EL (cell line): ENCODE data around the gene DNAJC5G.
A peak's percentile ranks its signal among the peaks of the same experiment; 100 is the strongest.
"Not testable (repeated sequence)": the region's sequence is repeated elsewhere in the genome, so short reads cannot be mapped to it uniquely, and the experiment has no call there.

Experiments used
- DNase-seq: peaks from one replicate; pipeline ENCODE4 v3.0.0-alpha.2; 2016

Gene DNAJC5G

DNA sequence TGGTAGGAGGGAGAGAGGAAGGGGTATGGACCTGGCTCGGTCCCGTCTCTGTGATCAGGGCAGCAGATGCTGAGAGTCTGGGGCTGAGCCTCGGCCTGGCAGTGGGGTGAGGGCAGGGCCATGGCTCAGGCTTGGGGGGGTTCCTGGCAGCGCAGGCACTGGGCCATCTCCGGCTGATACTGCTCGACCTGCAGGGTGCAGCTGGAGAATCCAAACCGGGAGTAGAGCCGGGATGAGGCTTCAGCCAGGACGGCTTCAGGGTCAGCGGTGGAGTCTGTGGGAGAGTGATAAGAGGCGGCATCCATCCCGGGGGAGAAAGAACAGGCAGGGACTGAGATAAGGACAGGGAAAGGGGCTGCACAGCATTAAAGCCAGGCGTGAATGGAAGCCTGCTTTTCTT lies 20.0 kb upstream of the DNAJC5G start:
- no peak for DNase-seq

- DNase-seq, result peak; percentile 49
These were observed 19.6 kb upstream of the DNAJC5G start for GRCh38 chr2:27255660-27256059.

- no peak for DNase-seq
These were observed 18.3 kb upstream of the DNAJC5G start for GRCh38 chr2:27256855-27257454.

GRCh38 chr2:27258051-27258450 lies 17.2 kb upstream of the DNAJC5G start:
- no peak for DNase-seq

DNA sequence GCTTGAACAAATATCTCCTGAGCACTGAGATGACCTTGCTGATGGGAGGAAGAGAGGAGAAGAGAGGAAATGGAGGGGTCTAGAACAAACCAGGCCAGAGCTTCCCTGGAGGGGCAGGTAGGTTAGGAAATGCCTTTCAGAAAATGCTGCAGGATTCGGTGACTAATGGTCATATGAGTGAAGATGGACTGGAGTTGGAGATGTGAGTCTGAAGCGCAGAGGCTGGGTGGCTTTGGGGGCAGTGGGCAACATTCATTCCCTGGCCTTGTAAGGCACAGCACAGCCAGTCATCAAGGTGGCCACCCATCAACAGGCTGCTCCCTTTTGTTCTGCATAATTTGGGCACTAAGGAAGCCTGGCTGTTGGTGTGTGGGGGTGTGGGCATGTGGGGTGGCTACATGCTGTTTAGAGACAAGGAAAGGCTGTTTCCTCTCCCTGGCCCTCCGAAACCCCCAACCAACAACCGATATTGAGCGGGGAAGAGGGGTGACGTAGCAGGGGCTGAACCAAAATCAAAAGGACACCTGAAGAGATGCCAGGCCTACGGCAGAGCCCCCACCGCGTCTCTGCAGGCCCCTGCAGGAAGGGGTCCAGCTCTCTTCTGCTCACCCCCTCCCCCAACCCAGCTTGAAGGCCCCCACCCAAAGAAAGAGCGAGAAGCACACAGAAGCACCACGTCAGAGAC lies 13.8 kb upstream of the DNAJC5G start:
- no peak for DNase-seq

- no peak for DNase-seq
These were observed 13.3 kb upstream of the DNAJC5G start for GRCh38 chr2:27261926-27262298.

- peak; percentile 68 for DNase-seq
These were observed 12.6 kb upstream of the DNAJC5G start, which contains the start of gene SLC30A3 for GRCh38 chr2:27262379-27263286. TSS of gene SLC30A3 (minus strand) at chr2:27263047. CDS start at chr2:27262906, 141 bp downstream.

DNA sequence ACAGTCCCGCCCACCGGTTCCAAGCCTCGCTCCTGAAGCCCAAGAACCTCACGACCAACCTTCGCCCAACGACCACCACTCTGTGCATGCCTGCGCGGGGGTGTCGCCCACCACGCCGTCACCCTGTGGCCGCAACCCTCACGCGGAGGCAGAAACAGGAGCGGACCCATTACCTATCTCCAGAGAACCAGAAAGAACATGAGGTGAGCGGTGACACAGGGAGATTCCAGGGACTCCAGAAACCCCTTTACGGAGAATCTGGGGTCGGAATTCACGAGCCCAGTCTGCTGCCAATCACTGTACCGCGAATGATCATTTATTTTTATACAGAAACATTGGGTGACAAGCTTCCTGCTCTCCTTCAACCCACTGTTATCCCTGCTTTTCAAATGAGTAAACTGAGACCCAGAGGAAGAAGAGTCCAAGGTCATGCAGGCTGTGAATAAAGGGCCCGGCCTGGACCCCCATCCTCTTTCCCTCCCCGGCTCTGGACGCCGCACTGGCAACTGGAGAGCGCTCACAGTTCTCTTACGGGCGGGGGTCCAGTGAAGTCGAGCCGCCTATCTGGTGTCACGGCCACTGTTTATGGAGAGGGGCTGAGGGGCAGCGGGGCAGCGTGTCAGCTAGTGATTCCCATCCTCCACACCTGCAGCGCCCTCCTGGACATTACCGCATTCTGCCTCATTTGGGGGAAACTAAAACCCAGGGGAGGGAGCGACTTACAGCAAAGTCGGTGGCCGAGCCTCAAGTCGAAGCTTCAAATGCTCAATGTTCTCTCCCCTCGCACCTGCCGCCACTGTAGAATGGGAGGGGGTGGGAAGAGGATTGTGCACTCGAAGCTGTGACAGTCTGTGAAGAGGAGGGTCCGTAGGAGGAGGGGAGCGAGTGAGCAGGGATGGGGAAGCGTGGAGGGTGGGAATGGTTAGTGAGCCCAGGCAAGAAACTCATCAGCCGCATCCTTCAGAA lies 11.7 kb upstream of the DNAJC5G start:
- no peak for DNase-seq

DNA sequence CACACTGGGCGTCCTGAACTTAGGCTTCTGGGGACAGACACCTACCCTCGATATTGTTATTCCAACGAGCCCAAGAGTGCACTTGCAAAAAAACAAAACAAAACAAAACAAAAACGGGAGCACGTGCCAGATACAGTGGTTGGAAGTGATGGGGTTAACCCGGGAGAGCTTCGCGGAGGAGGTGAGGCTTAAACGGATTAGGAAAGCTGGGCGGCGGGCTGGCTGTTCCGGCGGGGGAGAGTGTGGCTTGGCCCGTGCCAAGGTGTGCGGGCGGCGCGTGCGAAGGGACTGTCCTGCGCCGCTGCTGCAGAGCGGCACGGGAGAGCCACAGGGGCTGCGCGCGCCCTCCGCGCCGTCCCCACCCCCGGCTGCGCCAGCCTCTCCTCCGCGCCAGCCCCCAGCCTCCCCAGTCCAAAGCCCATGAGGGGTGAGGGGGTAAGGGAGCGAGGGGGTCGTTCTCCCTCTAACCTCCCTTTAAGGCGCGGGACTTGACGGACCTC lies 10.9 kb upstream of the DNAJC5G start:
- no peak for DNase-seq

- DNase-seq, result peak; percentile 73
These were observed 10.3 kb upstream of the DNAJC5G start for GRCh38 chr2:27264753-27265535.

DNA sequence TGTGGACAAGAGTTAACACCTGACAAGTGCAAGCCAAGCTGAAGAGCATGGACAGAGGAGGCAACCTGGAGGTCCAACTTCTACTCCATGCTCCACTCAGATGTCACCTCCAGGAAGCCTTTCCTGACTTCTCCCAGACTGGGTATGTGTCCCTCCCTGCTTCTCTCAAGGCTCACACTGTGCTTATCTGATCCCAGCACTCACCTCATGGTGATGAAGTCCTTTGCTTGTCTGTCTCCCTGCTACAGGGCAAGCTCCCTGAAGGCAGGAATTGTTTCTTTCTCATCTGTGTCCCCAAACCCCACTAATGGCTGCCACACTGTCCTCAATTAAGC lies 9.7 kb upstream of the DNAJC5G start:
- no peak for DNase-seq

- DNase-seq, result not testable (repeated sequence)
These were observed 6.9 kb upstream of the DNAJC5G start for GRCh38 chr2:27268296-27268695.

GRCh38 chr2:27270131-27270530 lies 5.1 kb upstream of the DNAJC5G start:
- DNase-seq, result no peak

DNA sequence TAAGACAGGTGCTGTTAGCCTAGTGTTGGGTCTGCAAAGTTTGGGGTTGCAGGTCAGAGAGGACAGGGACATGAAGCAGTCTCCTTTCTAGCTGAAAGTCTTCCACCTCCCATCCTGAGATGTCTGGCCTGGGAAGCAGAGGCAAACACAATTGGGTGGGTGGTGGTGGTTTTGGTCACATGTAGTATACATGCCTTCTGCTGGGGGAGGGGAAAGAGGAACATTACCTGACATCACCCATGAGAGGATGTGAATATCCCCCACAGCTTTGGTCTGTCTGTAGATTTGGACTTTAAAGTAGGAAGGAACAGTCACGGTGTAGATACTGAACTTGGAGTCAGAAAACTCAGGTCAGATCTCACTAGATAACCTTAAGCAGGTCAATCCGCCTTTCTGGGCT lies 4.6 kb upstream of the DNAJC5G start:
- DNase-seq, result no peak

DNA sequence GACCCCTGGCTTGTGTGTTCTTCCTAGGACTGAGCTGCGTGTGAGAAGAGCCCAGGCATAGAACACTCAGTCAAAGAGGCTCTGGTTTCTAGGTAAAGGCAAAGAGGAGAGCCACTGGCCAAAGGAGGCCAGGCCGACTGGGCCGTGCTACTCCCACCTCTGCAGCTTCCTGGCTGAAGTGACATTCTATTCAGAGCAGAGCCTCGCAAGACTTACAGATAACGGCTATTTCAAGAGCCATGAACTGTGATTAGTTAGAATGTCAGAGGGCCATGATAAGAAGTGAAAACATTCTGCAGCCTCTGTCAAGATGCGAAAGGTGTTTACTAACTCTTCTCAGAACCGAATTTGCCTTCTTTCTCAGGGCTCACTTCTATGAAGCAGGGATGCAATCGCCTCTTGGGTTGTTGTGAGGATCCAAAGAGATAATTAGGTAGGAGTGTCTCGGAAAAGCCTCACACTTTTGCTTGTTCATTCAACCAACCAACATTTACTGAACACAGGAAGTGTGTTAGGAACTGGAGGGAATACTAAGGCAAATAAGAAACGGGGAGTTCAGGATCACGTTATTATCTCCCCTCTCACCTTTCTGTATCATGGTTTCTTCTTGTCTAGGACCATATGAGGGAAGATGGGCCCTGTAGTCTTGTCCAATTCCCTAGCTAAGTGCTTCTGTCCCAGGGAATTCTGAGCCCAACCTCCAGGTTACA lies 3.4 kb upstream of the DNAJC5G start:
- DNase-seq, result no peak

DNA sequence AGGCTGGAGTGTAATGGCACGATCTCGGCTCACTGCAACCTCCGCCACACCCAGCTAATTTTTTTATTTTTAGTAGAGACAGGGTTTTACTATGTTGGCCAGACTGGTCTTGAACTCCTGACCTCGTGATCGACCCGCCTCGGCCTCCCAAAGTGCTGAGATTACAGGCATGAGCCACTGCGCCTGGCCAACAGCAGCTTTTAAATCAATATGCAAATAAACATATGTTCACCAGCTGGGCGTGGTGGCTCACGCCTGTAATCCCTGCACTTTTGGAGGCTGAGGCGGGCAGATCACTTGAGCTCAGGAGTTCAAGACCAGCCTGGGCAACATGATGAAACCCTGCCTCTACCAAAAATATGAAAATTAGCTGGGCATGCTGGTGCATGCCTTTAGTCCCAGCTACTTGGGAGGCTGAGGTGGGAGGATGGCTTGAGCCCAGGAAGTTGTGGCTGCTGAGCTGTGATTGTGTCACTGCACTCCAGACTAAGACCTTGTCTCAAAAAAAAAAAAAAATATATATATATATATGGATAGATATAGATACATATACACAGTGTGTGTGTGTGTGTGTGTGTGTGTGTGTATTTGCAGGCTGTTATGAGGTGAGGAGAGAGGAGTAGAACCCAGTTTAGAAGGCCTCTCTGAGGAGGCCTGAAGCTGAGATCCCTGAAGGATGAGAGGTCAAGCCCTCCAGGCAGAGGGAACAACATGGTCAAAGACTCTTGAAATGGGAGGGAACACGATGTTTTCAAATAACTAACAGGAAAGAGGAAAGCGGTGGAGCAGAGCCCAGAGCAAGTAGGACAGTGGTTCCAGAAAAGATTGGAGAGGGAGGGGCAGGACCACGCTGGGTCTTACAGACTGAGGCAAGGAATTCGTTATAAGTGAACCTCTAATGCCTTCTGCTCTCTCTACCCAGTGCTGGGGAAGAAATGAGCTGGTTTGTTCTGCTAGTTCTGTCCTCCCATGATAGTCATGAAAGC lies 2.4 kb upstream of the DNAJC5G start:
- DNase-seq, result not testable (repeated sequence)

- no peak for DNase-seq
These were observed 2.8 kb downstream of the DNAJC5G start for GRCh38 chr2:27278010-27278409.

DNA sequence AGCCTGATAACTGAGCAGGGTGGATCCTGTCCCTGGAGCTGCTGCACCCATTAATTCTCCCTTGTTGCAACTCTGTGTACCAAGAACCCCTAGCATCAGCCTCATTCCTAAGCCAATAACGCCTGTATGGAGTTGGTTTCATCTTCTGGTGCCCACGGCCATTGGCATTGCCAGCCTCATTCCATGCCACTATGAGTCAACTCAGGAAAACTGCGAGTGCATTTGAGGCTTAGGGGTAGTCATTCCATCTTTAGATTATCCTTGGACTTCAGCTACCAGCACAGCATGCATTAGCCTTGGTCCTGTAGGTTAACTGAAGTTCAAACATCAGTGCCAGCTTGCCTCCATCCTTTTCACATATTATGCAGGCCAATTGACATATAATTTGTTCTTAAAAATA lies 5.6 kb downstream of the DNAJC5G start:
- no peak for DNase-seq

- DNase-seq, result no peak
These were observed 6.2 kb downstream of the DNAJC5G start for GRCh38 chr2:27281442-27281841.
